Activated CD4-positive, alpha-beta T cell treated with anti-CD3 and anti-CD28 coated beads for 36 hours (primary cell): ENCODE data around the gene EPS8L2. TPM values are rescaled to one million over a fixed set of nuclear protein-coding genes. Genes with fewer than 3 reads are reported as not detected.
"Not testable (repeated sequence)": the region's sequence is repeated elsewhere in the genome, so short reads cannot be mapped to it uniquely, and the experiment has no call there.

ENCODE experiments used
- ATAC-seq: fragments of 200-7000 bp; cut with Tn5 transposase; one replicate; pipeline ENCODE4 v1.10.0; 2021; ENCODE audit warnings: mild to moderate bottlenecking, moderate library complexity
- CTCF ChIA-PET: fragments of 350-600 bp; sonication (Branson Sonifier 250); formaldehyde crosslinking; loops from one replicate; lab custom pipeline; 2021; ENCODE audit warnings: antibody characterized with exemption; lab: Charles Lee
- POLR2A ChIA-PET: fragments of 350-600 bp; sonication (Branson Sonifier 250); formaldehyde crosslinking; loops from one replicate; lab custom pipeline; 2021; ENCODE audit warnings: antibody characterized with exemption, inconsistent platforms; lab: Charles Lee
- DNase-seq: peaks from one replicate; pipeline ENCODE4 v3.0.0-alpha.2; 2020
- H3K27ac Mint-ChIP-seq: one replicate; pipeline ENCODE4 v1.8.0; 2021; ENCODE audit warnings: mixed read lengths
- H3K27me3 Mint-ChIP-seq: one replicate; pipeline ENCODE4 v1.8.0; 2021; ENCODE audit warnings: mixed read lengths
- H3K36me3 Mint-ChIP-seq: one replicate; pipeline ENCODE4 v1.8.0; 2021; ENCODE audit warnings: low read depth, mixed read lengths
- H3K4me1 Mint-ChIP-seq: one replicate; pipeline ENCODE4 v1.8.0; 2021; ENCODE audit warnings: mixed read lengths
- H3K4me3 Mint-ChIP-seq: one replicate; pipeline ENCODE4 v1.8.0; 2021; ENCODE audit warnings: mild to moderate bottlenecking, moderate library complexity, mixed read lengths
- H3K9me3 Mint-ChIP-seq: one replicate; pipeline ENCODE4 v1.8.0; 2021; ENCODE audit warnings: low read depth, mixed read lengths
- intact Hi-C, 2 experiments: fragments of 100-400 bp; cut with DNase I in 1 of 2; cut with micrococcal nuclease in 1 of 2; formaldehyde crosslinking; loops; one replicate each; pipeline versions ENCODE4 v1.14.2 to v1.15.1; 2022 to 2024; cut with DNase I, micrococcal nuclease
- total RNA-seq, 2 experiments: library from RNA; stranded (reverse); gene quantifications; one replicate each; pipeline ENCODE4 v1.2.3, GENCODE V29; 2021

Gene EPS8L2
- total RNA-seq, 2 experiments from 2014 or later = 8.0 to 10.5 TPM

DNA sequence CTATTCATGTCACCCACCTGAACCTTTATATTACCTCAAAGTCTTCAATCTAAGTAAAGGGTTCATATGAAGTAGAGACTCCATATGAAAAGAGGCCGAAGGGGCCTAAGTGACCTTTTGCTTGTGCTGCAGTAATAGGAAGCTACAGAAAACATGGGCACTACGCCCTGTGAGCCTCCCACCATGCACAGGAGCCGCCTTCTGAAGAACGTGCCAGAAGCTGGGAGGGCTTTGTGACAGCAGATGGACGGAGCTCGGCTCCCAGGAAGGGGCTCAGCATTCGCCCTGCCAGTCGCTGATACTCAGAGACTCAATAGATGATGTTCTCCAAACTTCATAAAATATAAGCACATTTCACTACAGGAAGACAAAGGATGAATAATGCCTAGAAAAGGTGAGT, 32.2 kb upstream of the EPS8L2 start:
- no peaks in the 10 kb centered on the region for H3K9me3 Mint-ChIP-seq
- ChIA-PET POLR2A (no interaction called here), CTCF (interaction anchor here (0.9 to 1.0 kb wide), 2 partner anchors 13 to 48 kb away, joined by 4 read pairs; no protein-coding TSS in a partner anchor)
- H3K27me3 Mint-ChIP-seq = no peaks in the 10 kb centered on the region
- H3K4me3 Mint-ChIP-seq = no peak overlapping the region
- no peak for ATAC-seq
- no peaks in the 10 kb centered on the region for H3K4me1 Mint-ChIP-seq
- peaks cover 33% of the 10 kb centered on the region for H3K36me3 Mint-ChIP-seq
- H3K27ac Mint-ChIP-seq = no peak overlapping the region
- no peak for DNase-seq
- intact Hi-C loops = no loop called here

DNA sequence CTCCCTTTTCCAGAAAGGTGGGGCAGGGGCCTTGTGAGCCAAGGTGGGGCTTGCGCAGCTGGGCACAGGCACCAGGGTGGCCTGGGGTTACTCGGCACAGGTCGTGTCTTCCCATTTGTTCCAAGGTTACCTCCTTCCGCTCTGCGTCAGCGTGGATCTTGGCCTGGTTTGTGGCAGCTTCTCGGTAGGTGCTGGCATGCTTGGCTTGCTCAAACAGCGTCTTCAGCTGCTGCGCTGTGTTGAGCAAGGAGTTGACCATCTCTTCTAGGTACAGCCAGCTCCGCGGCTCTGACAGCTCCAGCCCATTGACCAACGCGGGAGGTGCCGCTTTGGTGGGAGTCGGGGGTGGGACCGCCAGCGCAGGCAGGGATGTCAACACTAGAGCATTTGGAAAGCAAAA, 31.6 kb upstream of the EPS8L2 start:
- Mint-ChIP-seq H3K27me3 (no peaks in the 10 kb centered on the region), H3K36me3 (peaks cover 33% of the 10 kb centered on the region), H3K27ac (no peak overlapping the region), H3K9me3 (no peaks in the 10 kb centered on the region), H3K4me1 (no peaks in the 10 kb centered on the region), H3K4me3 (no peak overlapping the region)
- CTCF ChIA-PET = interaction anchor here (0.8 to 1.0 kb wide), 3 partner anchors 14 to 48 kb away, joined by 3 to 4 read pairs (median 4); no protein-coding TSS in a partner anchor
- DNase-seq = no peak
- intact Hi-C loops = no loop called here
- ATAC-seq = no peak
- POLR2A ChIA-PET = no interaction called here

DNA sequence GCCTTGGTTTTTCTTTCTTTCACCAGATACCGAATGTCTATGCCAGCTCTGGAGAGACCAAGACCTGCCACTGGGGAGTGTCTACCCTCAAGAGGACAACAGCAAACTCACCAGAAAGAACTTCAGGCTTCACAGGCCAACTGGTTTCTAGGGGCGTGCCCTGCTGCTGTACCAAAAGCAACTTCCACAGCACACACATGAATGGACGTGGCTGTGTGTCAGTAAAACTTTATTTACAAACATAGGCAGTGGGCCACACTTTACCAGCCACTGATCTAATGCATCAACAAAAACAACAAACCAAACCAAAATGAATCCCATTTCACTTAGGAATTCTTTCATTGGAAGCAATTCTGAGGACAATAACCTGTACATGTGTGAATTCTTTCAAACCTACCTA, 27.7 kb upstream of the EPS8L2 start:
- H3K36me3 Mint-ChIP-seq = peaks cover 51% of the 10 kb centered on the region
- no peaks in the 10 kb centered on the region for H3K4me1 Mint-ChIP-seq
- H3K27ac Mint-ChIP-seq = no peak overlapping the region
- ChIA-PET POLR2A (no interaction called here), CTCF (interaction anchor here (0.6 kb wide), 1 partner anchor 165 kb away, joined by 3 read pairs; no protein-coding TSS in a partner anchor)
- DNase-seq (no peak), ATAC-seq (no peak)
- no peaks in the 10 kb centered on the region for H3K27me3 Mint-ChIP-seq
- no peak overlapping the region for H3K4me3 Mint-ChIP-seq
- intact Hi-C loops = no loop called here
- no peaks in the 10 kb centered on the region for H3K9me3 Mint-ChIP-seq

DNA sequence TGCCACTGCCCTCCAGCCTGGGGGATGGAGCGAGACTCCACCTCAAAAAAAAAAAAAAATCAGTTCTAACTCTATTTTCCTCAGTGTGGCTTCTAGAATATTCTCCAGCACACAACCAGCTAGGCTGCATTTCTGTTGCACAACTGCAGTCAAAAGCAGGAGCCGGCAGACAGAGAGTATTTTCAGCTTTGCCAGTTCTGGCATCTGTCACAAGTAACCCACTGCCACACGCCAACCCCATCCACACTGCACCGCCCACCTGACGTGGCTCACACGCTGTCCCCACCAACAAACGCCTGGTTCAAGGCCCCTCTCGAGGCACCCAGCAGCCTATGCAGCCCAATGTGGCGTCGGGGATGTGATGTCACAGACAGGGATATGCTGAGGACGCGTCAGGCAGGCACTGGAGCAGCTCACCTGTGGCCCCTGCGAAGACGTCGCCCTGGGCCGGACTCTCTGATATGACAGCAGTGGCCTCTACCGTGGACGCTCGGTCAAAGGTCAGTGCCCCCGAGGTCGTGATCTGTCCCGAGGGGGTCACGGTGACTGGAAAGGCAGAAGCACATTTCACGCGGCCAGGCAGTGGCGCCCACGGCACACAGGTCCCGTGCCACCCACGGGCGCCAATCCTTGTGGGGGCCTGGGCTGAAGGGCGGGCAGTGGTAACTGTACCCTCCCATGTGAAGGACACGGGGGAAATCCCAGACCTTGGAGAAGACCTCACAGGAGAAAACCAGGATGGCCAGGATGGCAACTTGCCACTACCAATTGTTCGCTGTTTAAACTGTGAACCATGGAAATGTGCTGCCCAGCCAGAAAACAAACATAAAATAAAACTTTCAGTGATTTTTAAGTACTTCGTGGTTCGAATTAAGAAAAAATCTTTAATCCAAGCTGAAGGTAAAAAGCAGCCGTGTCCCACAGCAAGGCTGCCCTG, 26.5 kb upstream of the EPS8L2 start:
- Mint-ChIP-seq H3K9me3 (no peaks in the 10 kb centered on the region), H3K36me3 (peaks cover 53% of the 10 kb centered on the region), H3K27ac (no peak overlapping the region), H3K4me1 (no peaks in the 10 kb centered on the region), H3K4me3 (no peak overlapping the region), H3K27me3 (no peaks in the 10 kb centered on the region)
- intact Hi-C loops = no loop called here
- ChIA-PET CTCF (interaction anchor here (0.7 kb wide), 1 partner anchor 16 kb away, joined by 4 read pairs; the partner anchor contains the start of gene TMEM80), POLR2A (interaction anchor here (0.9 kb wide), 1 partner anchor 12 kb away, joined by 3 read pairs; no protein-coding TSS in a partner anchor)
- DNase-seq (no peak), ATAC-seq (no peak)

DNA sequence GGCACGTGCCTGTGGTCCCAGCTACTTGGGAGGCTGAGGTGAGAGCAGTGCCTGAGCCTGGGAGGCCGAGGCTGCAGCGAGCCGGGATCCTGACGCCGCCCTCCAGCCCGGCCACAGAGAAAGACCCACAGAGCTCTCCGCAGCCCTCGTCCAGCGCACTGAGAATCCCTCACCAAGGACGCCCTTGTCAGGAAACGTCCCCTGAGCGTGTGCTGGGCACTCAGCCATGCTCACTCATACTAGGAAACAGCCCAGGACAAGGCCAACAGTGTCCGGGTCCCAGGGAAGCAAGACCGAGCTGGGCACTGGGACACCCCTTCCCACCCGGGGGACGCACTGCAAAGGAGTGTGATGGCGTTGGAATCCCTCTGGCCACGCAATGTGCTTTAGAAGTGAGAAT, 25.6 kb upstream of the EPS8L2 start:
- no peaks in the 10 kb centered on the region for H3K4me1 Mint-ChIP-seq
- H3K27ac Mint-ChIP-seq = no peak overlapping the region
- intact Hi-C loops = no loop called here
- no peaks in the 10 kb centered on the region for H3K27me3 Mint-ChIP-seq
- DNase-seq (no peak), ATAC-seq (no peak)
- no peak overlapping the region for H3K4me3 Mint-ChIP-seq
- H3K36me3 Mint-ChIP-seq = peaks cover 56% of the 10 kb centered on the region
- H3K9me3 Mint-ChIP-seq = no peaks in the 10 kb centered on the region
- ChIA-PET POLR2A (interaction anchor here (0.9 kb wide), 1 partner anchor 13 kb away, joined by 3 read pairs; no protein-coding TSS in a partner anchor), CTCF (interaction anchor here (0.7 kb wide), 1 partner anchor 15 kb away, joined by 4 read pairs; the partner anchor contains the start of gene TMEM80)

DNA sequence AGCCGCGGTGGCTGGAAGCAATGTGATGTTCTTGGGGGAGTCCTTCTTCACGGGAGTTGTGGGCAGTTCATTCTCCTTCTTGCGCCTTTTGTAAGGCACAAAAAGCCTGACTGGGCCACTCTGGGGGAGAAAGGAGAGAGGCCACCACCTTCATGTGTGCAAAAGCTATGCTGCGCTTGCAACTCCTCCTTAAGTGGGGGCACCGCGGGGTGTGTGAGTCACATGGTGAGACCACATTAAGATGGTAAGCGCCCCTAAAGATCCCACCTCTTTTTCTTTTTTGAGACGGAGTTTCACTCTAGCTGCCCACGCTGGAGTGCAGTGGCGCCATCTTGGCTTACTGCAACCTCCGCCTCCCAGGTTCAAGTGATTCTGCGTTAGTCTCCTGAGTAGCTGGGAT, 25.1 kb upstream of the EPS8L2 start:
- Mint-ChIP-seq H3K27me3 (no peaks in the 10 kb centered on the region), H3K36me3 (peaks cover 56% of the 10 kb centered on the region), H3K4me3 (no peak overlapping the region), H3K9me3 (no peaks in the 10 kb centered on the region), H3K4me1 (no peaks in the 10 kb centered on the region), H3K27ac (no peak overlapping the region)
- intact Hi-C loops = no loop called here
- POLR2A ChIA-PET = no interaction called here
- CTCF ChIA-PET = no interaction called here
- ATAC-seq (no peak), DNase-seq (no peak)

DNA sequence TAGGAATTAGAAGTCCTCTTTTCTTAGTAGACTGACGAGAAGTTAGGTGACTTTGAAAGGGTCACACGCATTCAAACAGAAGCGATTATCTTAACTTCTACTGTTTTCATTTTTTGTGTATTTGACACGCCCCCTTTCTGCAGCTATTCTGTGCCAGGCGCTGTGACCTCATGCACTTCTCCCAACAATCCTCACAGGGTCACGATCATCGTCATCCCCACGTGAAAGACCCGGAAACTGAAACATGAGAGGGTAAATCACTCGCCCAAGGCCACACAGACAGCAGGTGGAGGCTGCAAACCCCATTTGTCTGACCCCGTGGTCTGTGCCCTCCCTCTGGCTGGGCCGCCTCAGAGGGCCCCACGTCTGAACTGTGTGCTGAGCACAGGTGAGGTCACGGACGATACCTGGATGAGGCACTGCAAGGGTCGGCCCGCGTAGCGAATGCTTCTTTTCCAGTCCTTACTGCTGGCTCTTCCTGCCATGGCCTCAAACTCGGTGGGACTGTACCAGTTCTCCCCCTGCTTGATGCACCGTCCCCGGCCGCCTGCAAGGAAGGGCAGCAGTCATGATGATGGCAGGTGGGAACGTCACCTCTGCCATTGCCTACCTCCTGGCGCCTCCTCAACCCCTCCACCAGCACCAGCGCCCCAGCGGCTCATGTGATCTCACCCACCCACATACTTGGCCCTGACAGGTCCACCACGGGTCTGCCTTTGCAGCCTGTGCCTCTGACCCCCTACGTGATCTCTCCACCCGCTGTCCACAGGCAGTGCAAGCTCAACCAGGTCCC, 19.4 kb upstream of the EPS8L2 start:
- DNase-seq (no peak), ATAC-seq (no peak)
- Mint-ChIP-seq H3K4me1 (peaks cover 15% of the 10 kb centered on the region), H3K9me3 (no peaks in the 10 kb centered on the region), H3K27me3 (no peaks in the 10 kb centered on the region), H3K27ac (no peak overlapping the region), H3K4me3 (no peak overlapping the region), H3K36me3 (peaks cover 65% of the 10 kb centered on the region)
- CTCF ChIA-PET = no interaction called here
- intact Hi-C loops = no loop called here
- POLR2A ChIA-PET = no interaction called here

DNA sequence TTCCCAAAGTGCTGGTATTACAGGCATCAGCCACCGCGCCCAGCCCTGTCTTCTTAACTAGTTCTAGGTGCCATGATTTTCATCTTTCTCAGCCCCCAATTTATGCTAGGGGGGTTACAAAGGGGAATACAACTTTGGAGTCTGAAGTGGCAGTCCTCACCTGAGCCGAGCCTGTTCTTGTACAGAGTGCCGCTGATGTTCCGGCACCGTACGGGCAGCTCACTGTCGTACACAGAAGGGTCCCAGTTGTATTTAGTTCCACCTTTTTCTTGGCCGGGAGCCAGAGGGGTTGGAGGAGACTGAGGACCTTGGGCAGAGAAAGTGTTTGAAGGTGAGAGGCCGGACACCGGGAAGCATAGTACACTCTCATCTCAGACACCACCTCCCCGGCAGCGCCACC, 18.3 kb upstream of the EPS8L2 start:
- Mint-ChIP-seq H3K27ac (no peak overlapping the region), H3K4me1 (peaks cover 26% of the 10 kb centered on the region), H3K27me3 (no peaks in the 10 kb centered on the region), H3K36me3 (peaks cover 54% of the 10 kb centered on the region), H3K9me3 (no peaks in the 10 kb centered on the region), H3K4me3 (no peak overlapping the region)
- intact Hi-C loops = no loop called here
- CTCF ChIA-PET = no interaction called here
- POLR2A ChIA-PET = no interaction called here
- DNase-seq = no peak
- ATAC-seq = no peak

DNA sequence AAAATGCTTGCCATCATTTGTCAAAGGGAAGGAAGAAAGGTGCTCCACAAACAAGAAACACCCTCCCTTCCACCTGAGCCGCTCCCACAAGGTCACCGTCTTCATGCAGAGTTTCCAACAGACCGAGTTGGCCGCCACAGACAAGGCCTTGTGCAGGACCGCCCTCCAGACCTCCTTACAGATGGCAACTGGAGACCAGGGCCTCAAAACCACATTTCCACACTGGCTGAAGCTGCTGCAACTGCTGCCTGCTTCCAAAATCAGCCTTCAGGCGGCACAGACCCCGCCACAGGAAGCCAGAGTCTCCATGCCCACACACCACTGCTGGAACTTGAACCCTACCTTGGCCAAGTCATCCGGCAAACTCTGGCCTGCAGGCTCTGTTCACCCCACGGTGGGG, 17.4 kb upstream of the EPS8L2 start:
- no peak for ATAC-seq
- intact Hi-C loops = no loop called here
- POLR2A ChIA-PET = no interaction called here
- H3K4me1 Mint-ChIP-seq = peaks cover 36% of the 10 kb centered on the region
- CTCF ChIA-PET = no interaction called here
- H3K9me3 Mint-ChIP-seq = no peaks in the 10 kb centered on the region
- no peak overlapping the region for H3K27ac Mint-ChIP-seq
- peaks cover 54% of the 10 kb centered on the region for H3K36me3 Mint-ChIP-seq
- H3K27me3 Mint-ChIP-seq = no peaks in the 10 kb centered on the region
- no peak for DNase-seq
- no peak overlapping the region for H3K4me3 Mint-ChIP-seq

DNA sequence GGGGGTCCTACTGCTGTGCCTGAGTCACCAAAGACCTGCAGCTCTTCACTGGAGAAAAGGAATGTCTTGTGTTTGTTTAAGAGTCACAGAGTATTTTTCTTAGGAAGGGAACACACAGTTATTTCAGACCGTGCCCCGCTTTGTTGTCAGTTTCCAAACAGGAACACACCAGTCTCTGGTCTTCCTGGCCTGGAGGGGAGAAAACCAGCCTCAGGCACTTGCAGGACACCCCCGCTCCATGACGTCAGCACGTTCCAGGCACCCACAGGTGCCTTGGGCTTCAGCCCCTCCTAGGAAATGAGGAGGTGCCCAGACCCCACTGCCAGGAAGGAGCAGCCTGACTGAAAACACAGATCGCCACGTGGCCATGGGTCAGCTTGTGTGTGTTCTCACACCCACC, 16.4 kb upstream of the EPS8L2 start:
- CTCF ChIA-PET = interaction anchor here (0.7 kb wide), 1 partner anchor 53 kb away, joined by 3 read pairs; no protein-coding TSS in a partner anchor
- Mint-ChIP-seq H3K4me3 (no peak overlapping the region), H3K36me3 (peaks cover 45% of the 10 kb centered on the region), H3K4me1 (peaks cover 36% of the 10 kb centered on the region), H3K27me3 (no peaks in the 10 kb centered on the region), H3K27ac (no peak overlapping the region), H3K9me3 (no peaks in the 10 kb centered on the region)
- ATAC-seq = no peak
- POLR2A ChIA-PET = interaction anchor here (0.6 kb wide), 1 partner anchor 37 kb away, joined by 4 read pairs; no protein-coding TSS in a partner anchor
- DNase-seq = no peak
- intact Hi-C loops = loop anchor here in 1 of 2 experiments (5.0 kb wide), 1 partner anchor 38 kb away; no protein-coding TSS in a partner anchor

DNA sequence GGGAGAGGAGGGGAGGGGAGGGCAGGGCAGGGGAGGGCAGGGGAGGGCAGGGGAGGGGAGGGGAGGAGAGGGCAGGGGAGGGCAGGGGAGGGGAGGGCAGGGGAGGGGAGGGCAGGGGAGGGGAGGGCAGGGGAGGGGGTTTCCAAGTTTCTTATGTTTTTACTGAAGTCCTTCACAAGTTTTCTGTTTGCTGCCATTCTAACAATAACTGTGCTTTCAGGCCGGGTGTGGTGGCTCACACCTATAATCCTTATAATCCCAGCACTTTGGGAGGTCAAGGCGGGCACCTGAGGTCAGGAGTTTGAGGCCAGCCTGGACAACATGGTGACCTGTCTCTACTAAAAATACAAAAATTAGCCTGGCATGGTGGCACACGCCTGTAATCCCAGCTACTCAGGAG, 15.8 kb upstream of the EPS8L2 start:
- H3K27ac Mint-ChIP-seq, H3K4me3 Mint-ChIP-seq, POLR2A ChIA-PET, H3K27me3 Mint-ChIP-seq, DNase-seq, H3K9me3 Mint-ChIP-seq, ATAC-seq: not testable (repeated sequence)
- Mint-ChIP-seq H3K4me1 (peaks cover 36% of the 10 kb centered on the region), H3K36me3 (peaks cover 43% of the 10 kb centered on the region)
- CTCF ChIA-PET = interaction anchor here (0.6 to 1.1 kb wide), 2 partner anchors 32 kb away, joined by 3 read pairs; no protein-coding TSS in a partner anchor
- intact Hi-C loops = loop anchor here in 1 of 2 experiments (5.0 kb wide), 1 partner anchor 37 kb away; no protein-coding TSS in a partner anchor
